ENCODE results near the gene ADGRG3. TPM values are rescaled to one million over a fixed set of nuclear protein-coding genes. Genes with fewer than 3 reads are reported as not detected.

ADGRG3 gene
- total and polyA plus RNA-seq, 10 of the 15 experiments (the other 5 are each of a cell fraction or from before 2014, with no cell fraction given) = 0.10 to 0.11 (median 0.10) TPM; not detected in 7

DNA sequence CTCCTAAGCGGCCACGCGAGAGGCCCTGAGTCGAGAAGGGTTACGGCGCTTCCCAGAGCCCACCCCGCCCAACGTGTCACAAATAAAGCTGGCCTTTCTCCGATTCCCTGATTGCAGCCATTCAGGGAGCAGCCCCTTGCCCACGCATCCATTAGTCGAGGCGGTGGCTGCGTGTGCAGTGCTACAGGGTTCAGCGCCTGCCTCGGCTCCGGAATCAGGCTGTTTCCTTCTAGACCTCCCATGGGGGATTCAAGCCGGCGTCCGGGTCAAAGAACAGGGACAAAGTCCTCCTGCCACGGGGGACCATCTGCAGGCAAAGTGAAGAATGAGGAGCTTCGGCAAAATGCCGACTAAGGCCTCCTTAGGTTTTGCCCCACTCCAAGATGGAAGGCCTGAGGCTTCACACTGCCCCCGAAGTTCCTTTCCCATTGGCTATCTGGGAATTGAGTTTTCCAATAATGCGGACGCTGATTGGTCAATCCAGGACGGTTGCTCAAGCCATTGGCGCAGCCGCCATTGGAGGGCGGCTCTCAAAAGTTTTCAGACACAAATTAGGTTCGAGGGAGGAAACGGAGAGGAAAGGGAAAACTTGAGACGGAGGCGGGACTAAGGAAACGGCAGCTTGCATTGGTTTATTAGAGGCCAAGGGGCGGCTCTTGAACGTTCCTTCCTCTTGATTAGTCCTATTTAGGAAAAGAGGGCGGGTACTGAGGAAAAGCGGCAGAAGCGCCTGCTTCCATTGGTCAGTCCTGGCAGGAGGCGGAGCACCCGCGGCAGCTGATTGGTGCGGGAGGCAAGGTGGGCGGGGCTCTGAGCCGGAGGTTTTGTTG lies 67.0 kb downstream of the ADGRG3 start (continued):
- TF ChIP-seq, protein P1, sequence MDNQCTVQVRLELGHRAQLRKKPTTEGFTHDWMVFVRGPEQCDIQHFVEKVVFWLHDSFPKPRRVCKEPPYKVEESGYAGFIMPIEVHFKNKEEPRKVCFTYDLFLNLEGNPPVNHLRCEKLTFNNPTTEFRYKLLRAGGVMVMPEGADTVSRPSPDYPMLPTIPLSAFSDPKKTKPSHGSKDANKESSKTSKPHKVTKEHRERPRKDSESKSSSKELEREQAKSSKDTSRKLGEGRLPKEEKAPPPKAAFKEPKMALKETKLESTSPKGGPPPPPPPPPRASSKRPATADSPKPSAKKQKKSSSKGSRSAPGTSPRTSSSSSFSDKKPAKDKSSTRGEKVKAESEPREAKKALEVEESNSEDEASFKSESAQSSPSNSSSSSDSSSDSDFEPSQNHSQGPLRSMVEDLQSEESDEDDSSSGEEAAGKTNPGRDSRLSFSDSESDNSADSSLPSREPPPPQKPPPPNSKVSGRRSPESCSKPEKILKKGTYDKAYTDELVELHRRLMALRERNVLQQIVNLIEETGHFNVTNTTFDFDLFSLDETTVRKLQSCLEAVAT (IDR thresholded peaks at IDR 0.05) = peak; percentile 68
- TF ChIP-seq, protein P2, sequence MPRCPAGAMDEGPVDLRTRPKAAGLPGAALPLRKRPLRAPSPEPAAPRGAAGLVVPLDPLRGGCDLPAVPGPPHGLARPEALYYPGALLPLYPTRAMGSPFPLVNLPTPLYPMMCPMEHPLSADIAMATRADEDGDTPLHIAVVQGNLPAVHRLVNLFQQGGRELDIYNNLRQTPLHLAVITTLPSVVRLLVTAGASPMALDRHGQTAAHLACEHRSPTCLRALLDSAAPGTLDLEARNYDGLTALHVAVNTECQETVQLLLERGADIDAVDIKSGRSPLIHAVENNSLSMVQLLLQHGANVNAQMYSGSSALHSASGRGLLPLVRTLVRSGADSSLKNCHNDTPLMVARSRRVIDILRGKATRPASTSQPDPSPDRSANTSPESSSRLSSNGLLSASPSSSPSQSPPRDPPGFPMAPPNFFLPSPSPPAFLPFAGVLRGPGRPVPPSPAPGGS (IDR thresholded peaks at IDR 0.05; ENCODE audit: borderline replicate concordance, insufficient read depth, low read depth, low read length, poor library complexity, severe bottlenecking) = no peak
- no peak for TF ChIP-seq SMAD1 (IDR thresholded peaks at IDR 0.05; ENCODE audit: low read depth, partially characterized antibody)
- TF ChIP-seq SIN3A (IDR thresholded peaks at IDR 0.05; ENCODE audit: low read depth, low read length) = 0 out of 2 replicates have a peak, but pooled peaks have one; percentile 44
- TF ChIP-seq, protein P3, sequence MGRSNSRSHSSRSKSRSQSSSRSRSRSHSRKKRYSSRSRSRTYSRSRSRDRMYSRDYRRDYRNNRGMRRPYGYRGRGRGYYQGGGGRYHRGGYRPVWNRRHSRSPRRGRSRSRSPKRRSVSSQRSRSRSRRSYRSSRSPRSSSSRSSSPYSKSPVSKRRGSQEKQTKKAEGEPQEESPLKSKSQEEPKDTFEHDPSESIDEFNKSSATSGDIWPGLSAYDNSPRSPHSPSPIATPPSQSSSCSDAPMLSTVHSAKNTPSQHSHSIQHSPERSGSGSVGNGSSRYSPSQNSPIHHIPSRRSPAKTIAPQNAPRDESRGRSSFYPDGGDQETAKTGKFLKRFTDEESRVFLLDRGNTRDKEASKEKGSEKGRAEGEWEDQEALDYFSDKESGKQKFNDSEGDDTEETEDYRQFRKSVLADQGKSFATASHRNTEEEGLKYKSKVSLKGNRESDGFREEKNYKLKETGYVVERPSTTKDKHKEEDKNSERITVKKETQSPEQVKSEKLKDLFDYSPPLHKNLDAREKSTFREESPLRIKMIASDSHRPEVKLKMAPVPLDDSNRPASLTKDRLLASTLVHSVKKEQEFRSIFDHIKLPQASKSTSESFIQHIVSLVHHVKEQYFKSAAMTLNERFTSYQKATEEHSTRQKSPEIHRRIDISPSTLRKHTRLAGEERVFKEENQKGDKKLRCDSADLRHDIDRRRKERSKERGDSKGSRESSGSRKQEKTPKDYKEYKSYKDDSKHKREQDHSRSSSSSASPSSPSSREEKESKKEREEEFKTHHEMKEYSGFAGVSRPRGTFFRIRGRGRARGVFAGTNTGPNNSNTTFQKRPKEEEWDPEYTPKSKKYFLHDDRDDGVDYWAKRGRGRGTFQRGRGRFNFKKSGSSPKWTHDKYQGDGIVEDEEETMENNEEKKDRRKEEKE (IDR thresholded peaks at IDR 0.05) = no peak
- no peak; the same call in 1 of the 2 replicates for TF ChIP-seq ZNF622 (IDR thresholded peaks at IDR 0.05)
- TF ChIP-seq POLR2AphosphoS2 (IDR thresholded peaks at IDR 0.05; ENCODE audit: low read depth, low read length) = no peak
- no peak; the same call in 1 of the 2 replicates for TF ChIP-seq SPI1 (IDR thresholded peaks at IDR 0.05; ENCODE audit: borderline replicate concordance, insufficient read depth, low read depth, low read length)
- peak; percentile 12 for TF ChIP-seq MEF2B (IDR thresholded peaks at IDR 0.05; ENCODE audit: partially characterized antibody, poor library complexity, severe bottlenecking)
- TF ChIP-seq, protein P4, sequence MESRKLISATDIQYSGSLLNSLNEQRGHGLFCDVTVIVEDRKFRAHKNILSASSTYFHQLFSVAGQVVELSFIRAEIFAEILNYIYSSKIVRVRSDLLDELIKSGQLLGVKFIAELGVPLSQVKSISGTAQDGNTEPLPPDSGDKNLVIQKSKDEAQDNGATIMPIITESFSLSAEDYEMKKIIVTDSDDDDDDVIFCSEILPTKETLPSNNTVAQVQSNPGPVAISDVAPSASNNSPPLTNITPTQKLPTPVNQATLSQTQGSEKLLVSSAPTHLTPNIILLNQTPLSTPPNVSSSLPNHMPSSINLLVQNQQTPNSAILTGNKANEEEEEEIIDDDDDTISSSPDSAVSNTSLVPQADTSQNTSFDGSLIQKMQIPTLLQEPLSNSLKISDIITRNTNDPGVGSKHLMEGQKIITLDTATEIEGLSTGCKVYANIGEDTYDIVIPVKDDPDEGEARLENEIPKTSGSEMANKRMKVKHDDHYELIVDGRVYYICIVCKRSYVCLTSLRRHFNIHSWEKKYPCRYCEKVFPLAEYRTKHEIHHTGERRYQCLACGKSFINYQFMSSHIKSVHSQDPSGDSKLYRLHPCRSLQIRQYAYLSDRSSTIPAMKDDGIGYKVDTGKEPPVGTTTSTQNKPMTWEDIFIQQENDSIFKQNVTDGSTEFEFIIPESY (IDR thresholded peaks at IDR 0.05) = no peak
- TF ChIP-seq, protein P5, sequence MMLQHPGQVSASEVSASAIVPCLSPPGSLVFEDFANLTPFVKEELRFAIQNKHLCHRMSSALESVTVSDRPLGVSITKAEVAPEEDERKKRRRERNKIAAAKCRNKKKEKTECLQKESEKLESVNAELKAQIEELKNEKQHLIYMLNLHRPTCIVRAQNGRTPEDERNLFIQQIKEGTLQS (IDR thresholded peaks at IDR 0.05; ENCODE audit: borderline replicate concordance, extremely low read depth, low read depth, low read length) = no peak
- no peak for TF ChIP-seq ZNF384 (IDR thresholded peaks at IDR 0.05; ENCODE audit: borderline replicate concordance, low read depth, low read length)
- peak; percentile 70; the same call in 1 of the 2 replicates for TF ChIP-seq RB1 (IDR thresholded peaks at IDR 0.05; ENCODE audit: borderline replicate concordance)
- TF ChIP-seq NR2F1 (conservative IDR thresholded peaks at IDR 0.05) = peak; percentile 35
- TF ChIP-seq, protein P6, sequence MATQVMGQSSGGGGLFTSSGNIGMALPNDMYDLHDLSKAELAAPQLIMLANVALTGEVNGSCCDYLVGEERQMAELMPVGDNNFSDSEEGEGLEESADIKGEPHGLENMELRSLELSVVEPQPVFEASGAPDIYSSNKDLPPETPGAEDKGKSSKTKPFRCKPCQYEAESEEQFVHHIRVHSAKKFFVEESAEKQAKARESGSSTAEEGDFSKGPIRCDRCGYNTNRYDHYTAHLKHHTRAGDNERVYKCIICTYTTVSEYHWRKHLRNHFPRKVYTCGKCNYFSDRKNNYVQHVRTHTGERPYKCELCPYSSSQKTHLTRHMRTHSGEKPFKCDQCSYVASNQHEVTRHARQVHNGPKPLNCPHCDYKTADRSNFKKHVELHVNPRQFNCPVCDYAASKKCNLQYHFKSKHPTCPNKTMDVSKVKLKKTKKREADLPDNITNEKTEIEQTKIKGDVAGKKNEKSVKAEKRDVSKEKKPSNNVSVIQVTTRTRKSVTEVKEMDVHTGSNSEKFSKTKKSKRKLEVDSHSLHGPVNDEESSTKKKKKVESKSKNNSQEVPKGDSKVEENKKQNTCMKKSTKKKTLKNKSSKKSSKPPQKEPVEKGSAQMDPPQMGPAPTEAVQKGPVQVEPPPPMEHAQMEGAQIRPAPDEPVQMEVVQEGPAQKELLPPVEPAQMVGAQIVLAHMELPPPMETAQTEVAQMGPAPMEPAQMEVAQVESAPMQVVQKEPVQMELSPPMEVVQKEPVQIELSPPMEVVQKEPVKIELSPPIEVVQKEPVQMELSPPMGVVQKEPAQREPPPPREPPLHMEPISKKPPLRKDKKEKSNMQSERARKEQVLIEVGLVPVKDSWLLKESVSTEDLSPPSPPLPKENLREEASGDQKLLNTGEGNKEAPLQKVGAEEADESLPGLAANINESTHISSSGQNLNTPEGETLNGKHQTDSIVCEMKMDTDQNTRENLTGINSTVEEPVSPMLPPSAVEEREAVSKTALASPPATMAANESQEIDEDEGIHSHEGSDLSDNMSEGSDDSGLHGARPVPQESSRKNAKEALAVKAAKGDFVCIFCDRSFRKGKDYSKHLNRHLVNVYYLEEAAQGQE (IDR thresholded peaks at IDR 0.05; ENCODE audit: low read depth, low read length) = no peak
